AG04449 (cell line): ENCODE data around the gene CCM2.

Experiments used
- CTCF ChIA-PET: fragments of 350-600 bp; formaldehyde crosslinking; extraction: SDS; loops from one replicate; lab custom pipeline; 2021; ENCODE audit warnings: antibody characterized with exemption; lab: Yijun Ruan, JAX
- POLR2A ChIA-PET: fragments of 400-600, 350-600 bp; formaldehyde crosslinking; extraction: SDS; loops from one replicate; lab custom pipeline; 2020; ENCODE audit warnings: antibody characterized with exemption, inconsistent platforms; lab: Yijun Ruan, JAX
- DNase-seq: peaks from one replicate; pipeline ENCODE4 v3.0.0-alpha.2; 2010; ENCODE audit warnings: low read depth, low spot score
- H3K4me3 ChIP-seq: 2 replicates; pipeline ENCODE4 v1.5.1; 2011; ENCODE audit warnings: low read depth, mild to moderate bottlenecking, control low read depth, low read length
- TF ChIP-seq, protein P1 (sequence below): IDR thresholded peaks from one replicate; pipeline ENCODE4 v1.5.1; 2011; ENCODE audit warnings: mild to moderate bottlenecking, moderate library complexity, low read length, control low read depth, inconsistent platforms; ENCODE audit not compliant: insufficient read depth; ENCODE audit errors: missing control alignments

CCM2 gene

DNA sequence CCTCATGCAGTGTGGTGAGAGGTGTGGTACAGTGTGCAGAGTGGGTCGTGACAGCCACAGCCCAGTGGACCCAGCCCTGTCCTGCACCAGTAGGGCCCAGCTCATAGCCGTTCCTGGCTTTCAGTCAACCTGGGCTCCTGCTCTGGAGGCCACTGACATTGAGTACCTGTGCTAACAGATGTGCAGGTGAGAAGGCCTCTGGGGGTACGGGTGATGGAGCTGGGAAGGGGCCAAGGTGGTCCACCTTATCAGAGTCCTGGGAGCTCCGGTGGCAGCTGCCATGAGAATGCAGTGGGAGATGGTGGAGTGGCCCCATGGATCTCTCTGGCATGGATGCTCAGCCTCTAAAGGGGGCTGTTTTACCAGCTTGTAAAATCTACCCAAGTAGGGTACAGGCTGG lies 117.6 kb downstream of the CCM2 start:
- H3K4me3 ChIP-seq = no peak overlapping the region
- TF ChIP-seq, protein P1, sequence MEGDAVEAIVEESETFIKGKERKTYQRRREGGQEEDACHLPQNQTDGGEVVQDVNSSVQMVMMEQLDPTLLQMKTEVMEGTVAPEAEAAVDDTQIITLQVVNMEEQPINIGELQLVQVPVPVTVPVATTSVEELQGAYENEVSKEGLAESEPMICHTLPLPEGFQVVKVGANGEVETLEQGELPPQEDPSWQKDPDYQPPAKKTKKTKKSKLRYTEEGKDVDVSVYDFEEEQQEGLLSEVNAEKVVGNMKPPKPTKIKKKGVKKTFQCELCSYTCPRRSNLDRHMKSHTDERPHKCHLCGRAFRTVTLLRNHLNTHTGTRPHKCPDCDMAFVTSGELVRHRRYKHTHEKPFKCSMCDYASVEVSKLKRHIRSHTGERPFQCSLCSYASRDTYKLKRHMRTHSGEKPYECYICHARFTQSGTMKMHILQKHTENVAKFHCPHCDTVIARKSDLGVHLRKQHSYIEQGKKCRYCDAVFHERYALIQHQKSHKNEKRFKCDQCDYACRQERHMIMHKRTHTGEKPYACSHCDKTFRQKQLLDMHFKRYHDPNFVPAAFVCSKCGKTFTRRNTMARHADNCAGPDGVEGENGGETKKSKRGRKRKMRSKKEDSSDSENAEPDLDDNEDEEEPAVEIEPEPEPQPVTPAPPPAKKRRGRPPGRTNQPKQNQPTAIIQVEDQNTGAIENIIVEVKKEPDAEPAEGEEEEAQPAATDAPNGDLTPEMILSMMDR = no peak
- ChIA-PET POLR2A (no interaction called here), CTCF (interaction anchor here (0.8 kb wide), 1 partner anchor 19 kb away, joined by 3 read pairs; no protein-coding TSS in a partner anchor)
- DNase-seq = no peak

DNA sequence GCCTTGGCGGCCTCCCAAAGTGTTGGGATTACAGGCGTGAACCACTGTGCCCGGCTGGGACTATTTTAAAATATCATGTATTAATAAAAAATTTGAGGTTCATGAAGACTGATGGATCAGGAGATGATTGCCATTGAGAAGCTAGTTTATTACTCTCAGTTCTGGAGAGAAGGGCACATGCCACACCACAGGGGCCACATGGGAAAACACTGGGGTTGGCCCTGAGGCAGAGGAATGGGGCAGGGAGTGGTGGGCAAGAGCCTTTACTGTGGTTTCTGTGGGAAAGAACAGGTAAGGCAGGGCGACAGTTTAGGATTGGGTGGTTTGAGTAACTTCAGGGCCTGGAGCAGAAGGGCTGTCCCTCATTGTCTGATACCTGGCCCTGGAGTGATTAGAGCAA lies 118.3 kb downstream of the CCM2 start:
- no peak overlapping the region for H3K4me3 ChIP-seq
- CTCF ChIA-PET = interaction anchor here (3.4 kb wide), 1 partner anchor 18 kb away, joined by 11 read pairs; no protein-coding TSS in a partner anchor
- DNase-seq = no peak
- POLR2A ChIA-PET = no interaction called here
- TF ChIP-seq, protein P1 = no peak

DNA sequence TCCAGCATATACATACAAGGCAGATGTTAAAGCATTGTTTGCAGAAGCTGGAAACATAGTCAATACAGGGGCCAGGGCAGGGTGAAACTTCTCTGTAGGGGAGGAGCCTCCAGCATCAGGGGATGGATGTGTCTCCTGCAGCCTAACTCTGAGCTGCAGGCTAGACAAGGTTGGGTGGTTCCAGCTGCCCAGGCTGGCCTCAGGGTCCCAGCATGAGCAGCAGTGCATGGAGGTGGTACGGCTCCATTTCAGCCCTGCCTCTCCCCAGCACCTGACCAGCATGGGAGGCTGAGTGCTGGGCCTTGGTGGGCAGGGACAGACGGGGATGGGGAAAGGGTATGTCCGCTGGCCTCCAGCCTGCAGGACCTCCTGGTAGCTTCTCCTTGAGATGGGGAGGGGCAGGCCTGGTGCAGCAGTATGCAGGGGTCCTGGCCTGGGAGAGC lies 118.9 kb downstream of the CCM2 start:
- ChIA-PET POLR2A (no interaction called here), CTCF (interaction anchor here (3.4 kb wide), 1 partner anchor 17 kb away, joined by 11 read pairs; no protein-coding TSS in a partner anchor)
- DNase-seq = no peak
- TF ChIP-seq, protein P1 = no peak
- H3K4me3 ChIP-seq = no peak overlapping the region

DNA sequence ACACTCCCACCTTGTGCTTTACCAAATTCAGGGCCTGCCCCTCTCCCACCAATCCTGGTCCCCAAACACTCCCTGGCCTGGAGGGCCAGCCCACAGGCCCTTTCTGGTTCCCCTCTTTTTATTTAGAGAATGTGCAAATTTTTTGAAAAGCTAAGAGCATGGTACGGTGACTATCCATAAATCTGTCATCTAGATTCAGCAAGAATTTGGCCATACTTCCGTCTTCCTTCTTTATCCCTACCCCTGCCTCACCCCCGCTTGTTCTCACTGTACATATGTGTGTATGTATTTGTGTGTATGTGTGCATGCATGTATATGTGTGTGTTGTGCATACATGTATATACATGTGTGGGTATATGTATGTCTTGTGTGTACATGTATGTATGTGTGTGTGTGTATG lies 119.5 kb downstream of the CCM2 start:
- TF ChIP-seq, protein P1 = no peak
- ChIA-PET POLR2A (no interaction called here), CTCF (interaction anchor here (3.4 kb wide), 1 partner anchor 16 kb away, joined by 11 read pairs; no protein-coding TSS in a partner anchor)
- no peak for DNase-seq
- H3K4me3 ChIP-seq = no peak overlapping the region

DNA sequence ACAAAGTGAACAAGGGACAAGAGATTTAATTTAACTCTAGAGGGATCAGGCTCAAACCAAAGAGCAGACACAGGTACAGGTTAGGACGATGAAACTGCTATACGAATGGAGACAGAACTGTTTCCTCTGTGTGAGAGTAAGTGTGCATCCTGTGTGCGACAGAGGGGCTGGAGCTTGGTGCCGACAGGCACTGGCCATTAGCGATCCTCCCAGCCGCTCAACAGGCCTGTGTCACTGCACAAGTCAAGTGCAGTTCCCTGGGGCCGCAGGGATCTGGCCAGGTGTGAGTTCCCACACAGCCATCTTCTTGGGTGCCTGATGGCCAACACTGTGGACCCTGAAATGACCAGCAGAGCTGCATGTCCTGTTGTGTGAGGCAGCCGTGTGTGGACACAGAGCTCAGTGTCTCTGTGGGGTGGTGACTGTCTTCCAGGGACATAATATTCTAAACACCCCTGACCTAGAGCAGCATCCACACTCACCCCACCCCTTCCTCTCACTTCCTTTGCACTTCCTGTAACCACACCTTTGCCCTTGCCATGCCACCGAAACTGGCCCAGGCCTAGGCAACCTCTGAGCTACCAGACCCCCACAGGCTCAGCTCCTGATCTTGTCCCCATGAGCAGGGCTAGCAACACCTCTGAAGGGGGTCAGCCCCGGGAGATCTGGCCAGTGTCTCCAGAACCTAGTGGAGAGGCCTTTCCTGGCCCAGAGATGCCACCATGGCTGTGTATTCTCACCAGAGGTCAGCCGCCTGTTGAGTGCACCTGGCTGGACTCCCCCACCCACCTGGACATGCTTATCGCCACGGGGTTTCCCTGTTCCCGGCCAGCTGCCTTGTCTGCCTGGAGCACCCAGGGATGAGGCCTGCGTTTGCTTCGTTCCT lies 123.2 kb downstream of the CCM2 start:
- TF ChIP-seq, protein P1 = no peak
- DNase-seq = no peak
- CTCF ChIA-PET = interaction anchor here (3.3 kb wide), 1 partner anchor 12 kb away, joined by 25 read pairs; no protein-coding TSS in a partner anchor
- POLR2A ChIA-PET = no interaction called here
- no peak overlapping the region for H3K4me3 ChIP-seq
